Activated naive CD8-positive, alpha-beta T cell treated with anti-CD3 and anti-CD28 coated beads for 36 hours (primary cell): ENCODE results near the gene SDCCAG8. TPM values are rescaled to one million over a fixed set of nuclear protein-coding genes. Genes with fewer than 3 reads are reported as not detected.

Source experiments
- total RNA-seq, 2 experiments: library from RNA; stranded (reverse); gene quantifications; one replicate each; pipeline ENCODE4 v1.2.3, GENCODE V29; 2021

Gene SDCCAG8
- total RNA-seq, 2 experiments from 2014 or later, result 24.2 to 24.7 TPM

Other genes with a start within 250 kb of the SDCCAG8 start
- gene CEP170, start 760 bp upstream of the SDCCAG8 start, total RNA-seq, result 10 to 100 TPM; 44.3 to 47.4 TPM